Mesenchymal stem cell (in vitro differentiated cells and primary cell): ENCODE results near the gene FAM50A.

Source experiments
- DNase-seq: peaks from one replicate; pipeline ENCODE4 v3.0.0-alpha.2; 2013
- H2AFZ ChIP-seq: one replicate; pipeline ENCODE4 v1.6.1; 2013; ENCODE audit warnings: low read depth, mild to moderate bottlenecking, control low read depth, inconsistent platforms, low read length, moderate library complexity
- H2AK5ac ChIP-seq: 2 replicates; pipeline ENCODE4 v1.6.1; 2013; ENCODE audit warnings: low read length, moderate library complexity, mild to moderate bottlenecking, inconsistent platforms; ENCODE audit not compliant: severe bottlenecking
- H2BK120ac ChIP-seq: one replicate; pipeline ENCODE4 v1.6.1; 2013; ENCODE audit warnings: low read depth, mild to moderate bottlenecking, inconsistent platforms, low read length, moderate library complexity
- H2BK12ac ChIP-seq, 2 experiments: one replicate each; pipeline ENCODE4 v1.6.1; 2013; ENCODE audit warnings: inconsistent platforms in 2 of 2, low read length in 2 of 2, mild to moderate bottlenecking in 2 of 2, moderate library complexity in 2 of 2, control low read depth in 1 of 2
- H2BK15ac ChIP-seq: one replicate; pipeline ENCODE4 v1.6.1; 2013; ENCODE audit warnings: mild to moderate bottlenecking, low read depth, inconsistent platforms; ENCODE audit not compliant: poor library complexity, severe bottlenecking
- H2BK5ac ChIP-seq: 2 replicates; pipeline ENCODE4 v1.6.1; 2013; ENCODE audit warnings: low read depth, mild to moderate bottlenecking, low read length, control low read depth, inconsistent platforms; ENCODE audit not compliant: poor library complexity, severe bottlenecking
- H3K14ac ChIP-seq, 2 experiments: one replicate each; pipeline ENCODE4 v1.6.1; 2013; ENCODE audit warnings: inconsistent platforms in 2 of 2, low read length in 2 of 2, control low read depth in 1 of 2, mild to moderate bottlenecking in 1 of 2, moderate library complexity in 1 of 2
- H3K18ac ChIP-seq, 2 experiments: one replicate each; pipeline ENCODE4 v1.6.1; 2013; ENCODE audit warnings: inconsistent platforms in 2 of 2, low read length in 2 of 2, control low read depth in 1 of 2, low read depth in 1 of 2, mild to moderate bottlenecking in 1 of 2
- H3K23ac ChIP-seq, 2 experiments: one replicate each; pipeline ENCODE4 v1.6.1; 2013; ENCODE audit warnings: inconsistent platforms in 2 of 2, low read length in 2 of 2, mild to moderate bottlenecking in 2 of 2, moderate library complexity in 2 of 2, control low read depth in 1 of 2
- H3K27ac ChIP-seq: 2 replicates; pipeline ENCODE4 v1.5.1; 2013; ENCODE audit warnings: mild to moderate bottlenecking, moderate library complexity, low read length, control low read depth, inconsistent platforms; ENCODE audit not compliant: poor library complexity, severe bottlenecking
- H3K27me3 ChIP-seq, 2 experiments: 2 replicates each; pipeline versions ENCODE4 v1.6.1 to v1.7.0; 2013; ENCODE audit warnings: low read length in 2 of 2, mild to moderate bottlenecking in 2 of 2, moderate library complexity in 2 of 2, control low read depth in 1 of 2, inconsistent platforms in 1 of 2; ENCODE audit not compliant: control insufficient read depth in 1 of 2, insufficient read depth in 1 of 2
- H3K36me3 ChIP-seq, 2 experiments: 2 replicates each; pipeline versions ENCODE4 v1.6.1 to v1.7.0; 2013; ENCODE audit warnings: low read length in 2 of 2, control low read depth in 1 of 2, inconsistent platforms in 1 of 2, low read depth in 1 of 2, mild to moderate bottlenecking in 1 of 2; ENCODE audit not compliant: insufficient read depth in 2 of 2, control insufficient read depth in 1 of 2
- H3K4ac ChIP-seq, 2 experiments: one replicate each; pipeline ENCODE4 v1.6.1; 2013; ENCODE audit warnings: inconsistent platforms in 2 of 2, low read length in 2 of 2, mild to moderate bottlenecking in 2 of 2, moderate library complexity in 2 of 2, control low read depth in 1 of 2, low read depth in 1 of 2
- H3K4me1 ChIP-seq: 2 replicates; pipeline ENCODE4 v1.6.1; 2013; ENCODE audit warnings: low read depth, low read length, control low read depth; ENCODE audit not compliant: control insufficient read depth, insufficient read depth
- H3K4me2 ChIP-seq: 2 replicates; pipeline ENCODE4 v1.6.1; 2013; ENCODE audit warnings: low read length, mild to moderate bottlenecking, inconsistent platforms; ENCODE audit not compliant: poor library complexity, severe bottlenecking
- H3K4me3 ChIP-seq, 2 experiments: 2 replicates each; pipeline versions ENCODE4 v1.5.1 to v1.7.0; 2013; ENCODE audit warnings: low read length in 2 of 2, mild to moderate bottlenecking in 2 of 2, control low read depth in 1 of 2, low read depth in 1 of 2; ENCODE audit not compliant: insufficient read depth in 1 of 2
- H3K79me1 ChIP-seq: replicated peaks from 2 replicates; pipeline ENCODE4 v1.6.1; 2013; ENCODE audit warnings: mild to moderate bottlenecking, control low read depth, low read length, inconsistent platforms; ENCODE audit not compliant: poor library complexity, severe bottlenecking
- H3K9ac ChIP-seq: 2 replicates; pipeline ENCODE4 v1.7.0; 2013; ENCODE audit warnings: mild to moderate bottlenecking, low read length, moderate library complexity
- H3K9me3 ChIP-seq: 2 replicates; pipeline ENCODE4 v1.7.0; 2013; ENCODE audit warnings: mild to moderate bottlenecking, low read length; ENCODE audit not compliant: control insufficient read depth
- H4K8ac ChIP-seq: one replicate; pipeline ENCODE4 v1.6.1; 2013; ENCODE audit warnings: inconsistent platforms, mild to moderate bottlenecking, low read length, moderate library complexity
- H4K91ac ChIP-seq: one replicate; pipeline ENCODE4 v1.6.1; 2013; ENCODE audit warnings: mild to moderate bottlenecking, low read length, inconsistent platforms
- WGBS: methylation state at CpG from one replicate; pipeline ENCODE4 v1.1.7; 2013; ENCODE audit warnings: mixed read lengths; 5-methylcytosine and 5-hydroxymethylcytosine counted together

The FAM50A gene

GRCh38 chrX:154468217-154468616 lies 24.3 kb downstream of the FAM50A start:
- Histone ChIP-seq H3K4me2 (no peak overlapping the region), H3K79me1 (peaks cover 16% of the 10 kb centered on the region), H2BK5ac (no peak overlapping the region), H2BK120ac (no peak overlapping the region), H3K14ac (no peak overlapping the region), H3K36me3 (peaks cover 65 to 100% of the 10 kb centered on the region in 2 experiments), H3K9ac (no peak overlapping the region), H2BK12ac (no peak overlapping the region), H3K4me3 (no peak overlapping the region), H3K27ac (no peak overlapping the region), H3K4me1 (no peaks in the 10 kb centered on the region), H2AK5ac (no peak overlapping the region), H3K18ac (no peak overlapping the region), H3K23ac (no peak overlapping the region), H4K91ac (no peak overlapping the region), H3K9me3 (no peaks in the 10 kb centered on the region), H2AFZ (no peak overlapping the region), H3K27me3 (no peaks in the 10 kb centered on the region), H4K8ac (no peak overlapping the region), H3K4ac (no peak overlapping the region), H2BK15ac (no peak overlapping the region)
- no peak for DNase-seq
- WGBS = 97% methylated on average over 22 of the region's 23 CpGs

GRCh38 chrX:154469114-154469513 lies 25.2 kb downstream of the FAM50A start:
- Histone ChIP-seq H3K9me3 (no peaks in the 10 kb centered on the region), H3K14ac (no peak overlapping the region), H3K4me1 (no peaks in the 10 kb centered on the region), H2AK5ac (no peak overlapping the region), H4K8ac (no peak overlapping the region), H3K79me1 (peaks cover 14% of the 10 kb centered on the region), H3K27ac (no peak overlapping the region), H2BK120ac (no peak overlapping the region), H2BK5ac (no peak overlapping the region), H2BK15ac (no peak overlapping the region), H3K4me3 (no peak overlapping the region), H2AFZ (no peak overlapping the region), H3K18ac (no peak overlapping the region), H3K4ac (no peak overlapping the region), H3K9ac (no peak overlapping the region), H2BK12ac (no peak overlapping the region), H3K4me2 (no peak overlapping the region), H4K91ac (no peak overlapping the region), H3K36me3 (peaks cover 65 to 100% of the 10 kb centered on the region in 2 experiments), H3K27me3 (no peaks in the 10 kb centered on the region), H3K23ac (no peak overlapping the region)
- no peak for DNase-seq
- WGBS = 97% methylated on average over 7 of the region's 9 CpGs

- Histone ChIP-seq H4K8ac (no peak overlapping the region), H2BK12ac (no peak overlapping the region), H3K36me3 (peaks cover 59 to 93% of the 10 kb centered on the region in 2 experiments), H3K23ac (no peak overlapping the region), H2AK5ac (no peak overlapping the region), H2BK5ac (no peak overlapping the region), H2BK120ac (no peak overlapping the region), H3K4me1 (no peaks in the 10 kb centered on the region), H3K4me3 (no peak overlapping the region), H2AFZ (no peak overlapping the region), H3K9me3 (no peaks in the 10 kb centered on the region), H3K4me2 (no peak overlapping the region), H3K27ac (no peak overlapping the region), H3K79me1 (peaks cover 12% of the 10 kb centered on the region), H3K9ac (no peak overlapping the region), H3K14ac (no peak overlapping the region), H3K4ac (no peak overlapping the region), H2BK15ac (no peak overlapping the region), H4K91ac (no peak overlapping the region), H3K27me3 (no peaks in the 10 kb centered on the region), H3K18ac (no peak overlapping the region)
- no peak for DNase-seq
- 97% methylated on average over 18 of the region's 18 CpGs for WGBS
Measured at GRCh38 chrX:154469880-154470279, 25.9 kb downstream of the FAM50A start.

GRCh38 chrX:154470434-154470833 lies 26.5 kb downstream of the FAM50A start:
- H2BK120ac ChIP-seq = no peak overlapping the region
- H3K23ac ChIP-seq = no peak overlapping the region
- no peak for DNase-seq
- no peak overlapping the region for H3K4me3 ChIP-seq
- no peak overlapping the region for H2AK5ac ChIP-seq
- 97% methylated on average over 12 of the region's 14 CpGs for WGBS
- H3K79me1 ChIP-seq = peaks cover 12% of the 10 kb centered on the region
- no peaks in the 10 kb centered on the region for H3K9me3 ChIP-seq
- no peak overlapping the region for H4K91ac ChIP-seq
- no peak overlapping the region for H3K18ac ChIP-seq
- H3K36me3 ChIP-seq = peaks cover 53 to 87% of the 10 kb centered on the region in 2 experiments
- no peak overlapping the region for H3K4ac ChIP-seq
- no peak overlapping the region for H3K14ac ChIP-seq
- no peaks in the 10 kb centered on the region for H3K27me3 ChIP-seq
- H3K4me1 ChIP-seq = no peaks in the 10 kb centered on the region
- no peak overlapping the region for H2BK15ac ChIP-seq
- H3K4me2 ChIP-seq = no peak overlapping the region
- H2BK5ac ChIP-seq = no peak overlapping the region
- no peak overlapping the region for H4K8ac ChIP-seq
- no peak overlapping the region for H2AFZ ChIP-seq
- no peak overlapping the region for H3K27ac ChIP-seq
- no peak overlapping the region for H3K9ac ChIP-seq
- H2BK12ac ChIP-seq = no peak overlapping the region
